Stimulated activated CD4-positive, alpha-beta T cell treated with anti-CD3 and anti-CD28 coated beads, Interleukin-1b, Interleukin-23, amount 100 ng/mL, for 48 hours (primary cell): Measurements from ENCODE around the gene MOSPD3.

Source experiments
- DNase-seq: peaks from one replicate; pipeline ENCODE4 v3.0.0-alpha.2; 2020

MOSPD3 gene

DNA sequence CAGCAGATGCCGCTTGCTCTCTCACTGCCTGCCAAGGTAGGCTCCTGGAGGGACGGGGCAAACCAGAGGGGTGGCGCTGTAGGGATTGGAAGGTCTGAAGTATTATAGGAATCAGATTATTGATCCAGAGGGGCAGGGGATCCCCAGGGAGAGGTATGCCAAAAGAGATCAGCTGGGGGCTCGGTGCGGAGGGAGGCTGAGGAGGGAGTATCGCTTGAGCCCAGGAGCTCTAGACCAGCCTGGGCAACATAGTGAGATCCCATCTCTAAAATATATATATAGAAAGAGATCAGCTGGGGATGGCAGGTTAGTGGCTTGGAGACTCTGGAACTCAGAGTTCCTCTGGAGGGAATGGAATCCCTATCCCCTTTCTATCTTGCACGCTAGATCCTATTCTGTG, 17.2 kb upstream of the MOSPD3 start:
- no peak for DNase-seq

DNA sequence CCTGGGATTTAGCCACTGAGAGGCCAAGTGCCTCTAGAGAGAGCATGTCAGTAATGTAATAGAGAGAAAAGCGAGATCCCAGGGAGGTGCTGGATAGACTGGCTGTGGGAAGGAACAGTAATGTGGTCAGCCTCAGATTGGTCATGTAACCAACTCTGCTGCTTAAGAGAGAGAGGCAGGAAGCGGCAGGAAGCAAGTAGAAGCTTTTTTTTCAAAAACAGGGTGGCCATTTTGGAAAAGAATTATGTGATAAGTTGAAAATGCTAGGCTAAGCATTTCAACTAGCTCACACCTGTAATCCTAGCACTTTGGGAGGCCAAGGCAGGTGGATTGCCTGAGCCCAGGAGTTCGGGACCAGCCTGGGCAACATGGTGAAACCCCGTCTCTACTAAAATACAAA, 13.9 kb upstream of the MOSPD3 start:
- DNase-seq, result no peak

DNA sequence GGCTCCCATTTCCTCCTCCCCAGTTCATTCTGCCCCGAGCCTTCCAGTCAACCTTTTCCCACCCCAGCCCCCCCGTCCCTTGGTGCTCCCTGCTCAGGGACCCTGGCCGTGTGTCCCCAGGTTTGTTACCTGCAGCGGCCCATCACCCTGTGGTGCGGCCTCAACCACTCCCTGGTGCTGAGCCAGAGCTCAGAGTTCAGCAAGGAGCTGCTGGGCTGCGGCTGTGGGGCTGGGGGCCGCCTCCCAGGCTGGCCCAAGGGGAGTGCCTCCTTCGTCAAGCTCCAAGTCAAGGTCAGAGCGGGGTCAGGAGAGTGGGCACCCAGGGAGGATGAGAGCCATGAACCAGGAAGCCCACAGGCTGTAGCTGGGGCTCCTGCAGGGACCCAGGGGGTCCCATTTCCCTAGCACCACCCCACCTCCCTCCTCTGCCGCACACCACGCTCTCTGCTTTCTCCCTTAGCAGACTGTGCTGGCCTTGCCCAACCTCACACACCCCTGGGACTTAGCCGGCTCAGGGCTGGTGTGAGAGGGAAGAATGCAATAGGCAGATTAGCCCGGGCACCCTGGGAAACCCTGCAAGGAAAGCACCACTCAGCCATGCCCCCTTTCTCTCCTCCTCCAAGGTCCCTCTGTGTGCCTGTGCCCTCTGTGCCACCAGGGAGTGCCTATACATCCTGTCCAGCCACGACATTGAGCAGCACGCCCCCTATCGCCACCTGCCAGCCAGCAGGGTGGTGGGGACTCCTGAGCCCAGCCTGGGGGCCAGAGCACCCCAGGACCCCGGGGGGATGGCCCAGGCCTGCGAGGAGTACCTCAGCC, 12.2 kb upstream of the MOSPD3 start:
- DNase-seq, result no peak

DNA sequence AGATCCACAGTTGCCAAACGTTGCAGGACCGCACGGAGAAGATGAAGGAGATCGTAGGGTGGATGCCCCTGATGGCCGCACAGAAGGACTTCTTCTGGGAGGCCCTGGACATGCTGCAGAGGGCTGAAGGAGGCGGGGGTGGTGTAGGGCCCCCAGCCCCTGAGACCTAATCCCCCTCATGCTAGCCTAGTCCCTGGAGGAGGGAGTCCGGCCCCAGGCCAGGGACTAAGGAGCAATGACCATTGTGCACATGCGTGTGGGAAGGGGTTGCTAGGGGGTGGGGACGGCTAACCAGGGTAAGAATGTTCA, 11.7 kb upstream of the MOSPD3 start:
- no peak for DNase-seq

DNA sequence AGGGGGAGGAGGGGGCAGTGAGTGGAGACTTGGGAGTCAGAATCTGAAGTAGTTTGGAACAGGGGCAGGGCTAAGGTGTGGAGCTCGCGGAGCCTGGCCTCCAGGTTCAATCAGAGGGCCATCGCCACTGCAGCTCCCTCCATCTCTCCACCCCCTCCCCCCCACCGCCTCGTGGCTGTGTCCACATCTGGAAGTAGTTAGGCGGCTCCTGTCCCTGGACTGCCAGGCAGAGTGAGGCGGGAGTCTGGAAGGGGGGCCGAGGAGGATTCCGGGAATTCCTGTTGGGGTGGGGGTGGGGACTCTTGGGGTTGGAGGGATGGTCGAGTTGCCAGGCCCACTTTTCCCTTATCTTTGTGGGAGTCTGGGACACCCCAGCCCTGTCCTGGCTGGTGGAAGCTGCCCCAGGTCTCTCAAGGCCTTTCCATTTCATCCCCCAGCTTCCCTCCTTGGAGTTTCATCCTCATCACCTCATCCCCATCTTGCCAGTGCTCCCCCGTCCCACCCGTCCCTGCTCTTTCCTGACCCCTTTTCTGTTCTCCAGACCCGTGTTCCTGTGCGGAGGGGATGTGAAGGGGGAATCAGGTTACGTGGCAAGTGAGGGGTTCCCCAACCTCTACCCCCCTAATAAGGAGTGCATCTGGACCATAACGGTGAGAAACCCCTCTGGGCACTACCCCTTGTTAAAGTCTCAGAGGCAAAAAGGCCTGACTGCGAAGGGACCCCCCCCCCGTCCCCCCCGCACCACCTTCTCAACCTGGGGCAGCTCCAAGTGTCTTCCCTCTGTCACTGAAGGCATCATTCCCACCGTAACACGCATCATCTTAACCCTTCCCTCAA, 9.2 kb upstream of the MOSPD3 start:
- DNase-seq, result no peak

DNA sequence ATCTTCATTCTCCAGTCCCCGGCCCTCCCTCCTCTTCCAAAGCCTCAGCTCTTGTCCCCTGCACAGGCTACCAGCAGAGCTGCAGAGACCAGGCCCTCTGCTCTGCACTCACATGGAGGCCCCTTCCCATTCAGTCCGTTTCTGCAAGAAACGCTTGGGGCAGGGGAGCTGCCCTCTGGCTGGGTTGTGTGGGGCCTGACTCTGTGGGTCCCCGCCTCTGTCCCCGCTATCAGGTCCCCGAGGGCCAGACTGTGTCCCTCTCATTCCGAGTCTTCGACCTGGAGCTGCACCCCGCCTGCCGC, 8.7 kb upstream of the MOSPD3 start:
- DNase-seq, result no peak

DNA sequence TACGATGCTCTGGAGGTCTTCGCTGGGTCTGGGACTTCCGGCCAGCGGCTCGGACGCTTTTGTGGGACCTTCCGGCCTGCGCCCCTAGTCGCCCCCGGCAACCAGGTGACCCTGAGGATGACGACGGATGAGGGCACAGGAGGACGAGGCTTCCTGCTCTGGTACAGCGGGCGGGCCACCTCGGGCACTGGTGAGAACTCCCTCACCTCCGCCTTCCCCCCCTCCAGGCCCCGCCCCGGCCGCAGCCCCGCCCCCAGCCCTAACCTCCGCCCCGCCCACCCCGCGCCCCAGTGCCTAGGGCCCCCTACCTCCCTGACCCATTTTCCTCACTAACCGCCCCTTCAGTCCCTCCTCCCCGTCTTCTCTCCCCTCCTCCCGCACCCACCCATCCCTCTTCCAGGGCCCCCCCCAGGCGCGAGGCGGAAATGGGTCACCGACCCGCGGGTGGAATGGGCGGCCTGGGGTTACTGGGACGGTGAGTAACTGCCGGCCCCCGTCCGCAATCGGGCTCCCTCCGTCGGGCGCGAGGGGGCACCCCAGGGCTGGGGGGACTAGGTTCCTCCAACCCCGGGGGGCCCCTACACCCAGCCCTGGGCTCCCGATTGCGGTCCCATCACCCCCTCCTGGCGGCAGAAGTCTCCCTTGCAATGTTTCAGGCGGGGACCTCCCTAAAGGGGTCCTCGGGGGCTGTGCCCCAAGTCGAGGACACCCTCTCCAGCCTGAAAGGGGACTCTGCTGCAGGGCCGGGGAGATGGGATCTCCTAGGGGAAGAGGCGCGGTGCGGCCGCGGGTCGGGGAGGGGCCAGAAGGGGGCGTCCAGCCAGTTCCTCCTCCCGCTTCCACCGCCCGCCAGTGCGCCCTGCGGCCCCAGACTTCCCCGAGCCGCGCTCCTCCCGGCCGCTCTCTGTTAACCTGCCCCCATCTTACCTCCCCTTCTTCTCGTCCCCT, 8.0 kb upstream of the MOSPD3 start:
- DNase-seq, result peak; percentile 66

DNA sequence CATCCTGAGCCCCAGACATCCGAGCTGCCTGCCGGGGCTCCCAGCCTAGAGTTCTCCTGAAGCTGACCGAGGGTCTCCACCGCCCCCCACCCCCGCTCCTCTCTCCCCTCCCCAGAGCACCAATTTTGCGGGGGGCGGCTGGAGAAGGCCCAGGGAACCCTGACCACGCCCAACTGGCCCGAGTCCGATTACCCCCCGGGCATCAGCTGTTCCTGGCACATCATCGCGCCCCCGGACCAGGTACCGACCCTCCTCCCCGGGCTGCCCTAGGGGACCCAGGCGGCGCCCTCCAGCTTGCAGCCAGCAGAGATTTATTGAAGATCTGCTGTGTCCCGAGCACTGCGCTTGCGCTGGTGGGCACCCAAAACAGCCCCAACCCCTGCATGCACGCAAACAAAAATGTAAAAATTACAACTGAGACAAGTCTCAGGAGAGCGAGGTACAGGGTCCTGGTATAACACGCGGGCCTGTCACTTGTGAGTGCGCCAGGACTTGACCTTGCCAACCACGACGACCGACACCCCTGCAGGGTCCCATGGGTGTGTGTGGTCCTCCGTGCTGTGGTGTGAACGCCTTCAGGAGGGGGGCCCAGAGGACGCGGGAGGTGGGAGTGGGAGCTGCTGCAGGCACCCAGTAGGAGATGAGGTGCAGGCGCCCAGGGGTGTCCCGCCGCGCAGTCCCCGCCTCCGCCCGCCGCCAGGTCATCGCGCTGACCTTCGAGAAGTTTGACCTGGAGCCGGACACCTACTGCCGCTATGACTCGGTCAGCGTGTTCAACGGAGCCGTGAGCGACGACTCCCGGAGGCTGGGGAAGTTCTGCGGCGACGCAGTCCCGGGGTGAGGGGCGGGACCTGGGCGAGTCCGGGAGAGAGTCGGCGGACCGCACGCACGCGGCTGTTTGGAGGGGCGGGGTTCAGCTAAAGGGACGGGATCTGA, 7.1 kb upstream of the MOSPD3 start:
- no peak for DNase-seq

DNA sequence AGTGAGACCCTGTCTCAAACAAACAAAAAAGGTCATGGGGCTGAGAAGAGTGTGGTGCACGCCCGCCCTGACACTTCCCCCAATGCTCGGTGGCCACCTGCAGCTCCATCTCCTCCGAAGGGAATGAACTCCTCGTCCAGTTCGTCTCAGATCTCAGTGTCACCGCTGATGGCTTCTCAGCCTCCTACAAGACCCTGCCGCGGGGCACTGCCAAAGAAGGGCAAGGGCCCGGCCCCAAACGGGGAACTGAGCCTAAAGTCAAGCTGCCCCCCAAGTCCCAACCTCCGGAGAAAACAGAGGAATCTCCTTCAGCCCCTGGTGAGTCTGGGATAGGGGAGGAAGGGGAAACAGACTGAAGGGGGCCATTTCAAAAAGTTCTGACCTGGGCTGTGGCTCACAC, 6.0 kb upstream of the MOSPD3 start:
- DNase-seq, result no peak

DNA sequence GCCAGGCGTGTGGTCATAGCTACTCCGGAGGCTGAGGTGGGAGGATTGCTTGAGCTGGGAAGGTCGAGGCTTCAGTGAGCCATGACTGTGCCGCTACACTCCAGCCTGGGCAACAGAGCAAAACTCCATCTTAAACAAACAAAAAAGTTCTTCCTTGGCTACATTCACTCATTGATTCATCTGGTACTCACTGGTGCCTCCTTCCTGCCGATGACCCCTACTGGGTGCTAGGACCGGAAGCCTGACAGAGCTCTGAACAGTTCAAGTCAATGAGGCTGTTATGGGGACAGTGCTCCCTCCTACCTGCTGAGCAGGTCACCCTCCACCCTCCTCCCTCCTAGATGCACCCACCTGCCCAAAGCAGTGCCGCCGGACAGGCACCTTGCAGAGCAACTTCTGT, 5.2 kb upstream of the MOSPD3 start:
- no peak for DNase-seq

DNA sequence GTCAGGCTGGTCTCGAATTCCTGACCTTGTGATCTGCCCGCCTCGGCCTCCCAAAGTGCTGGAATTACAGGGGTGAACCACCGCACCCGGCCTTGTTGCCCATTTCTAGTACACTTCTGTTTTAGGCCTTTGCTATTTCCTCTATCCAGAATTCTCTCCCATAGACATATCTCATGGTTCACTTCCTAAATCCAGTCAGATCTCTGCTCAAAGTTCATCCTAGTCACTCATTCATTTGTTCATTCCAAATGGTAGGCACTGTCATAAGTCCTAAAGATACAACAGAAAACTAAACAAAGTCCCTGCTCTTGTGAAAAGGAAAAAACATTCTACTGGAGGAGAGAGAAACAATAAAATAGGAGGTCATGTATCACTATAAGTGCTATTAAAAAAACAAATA, 2.4 kb upstream of the MOSPD3 start:
- DNase-seq, result no peak

DNA sequence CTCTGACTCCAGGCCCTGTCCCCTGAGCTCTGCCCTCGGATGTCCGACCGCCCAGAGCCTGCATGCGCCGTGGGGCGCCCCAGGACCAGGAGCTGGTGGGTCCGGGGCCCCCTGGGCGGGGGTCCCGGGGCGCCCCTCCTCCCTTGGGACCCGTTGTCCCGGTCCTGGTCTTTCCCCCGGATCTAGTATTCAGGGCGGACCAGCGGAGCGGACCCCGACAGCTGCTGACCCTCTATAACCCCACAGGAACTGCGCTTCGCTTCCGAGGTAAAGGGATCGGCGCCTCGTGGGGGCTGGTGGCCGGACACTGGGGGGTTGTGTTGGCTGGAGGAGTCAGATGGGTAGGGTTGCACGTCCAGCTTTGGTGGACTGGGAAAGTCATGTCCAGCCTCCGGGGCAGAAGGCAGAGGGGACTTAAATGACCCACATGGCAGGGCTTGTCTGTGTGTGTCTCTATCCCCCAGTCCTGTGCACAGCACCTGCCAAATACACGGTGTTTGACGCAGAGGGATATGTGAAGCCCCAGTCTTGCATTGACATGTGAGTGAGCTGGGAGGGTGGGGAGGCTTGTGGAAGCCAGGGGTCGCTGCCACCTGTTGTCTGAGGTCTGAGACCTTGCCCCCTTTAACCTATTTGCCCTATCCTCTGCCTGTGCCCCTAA, 520 bp downstream of the MOSPD3 start:
- no peak for DNase-seq

DNA sequence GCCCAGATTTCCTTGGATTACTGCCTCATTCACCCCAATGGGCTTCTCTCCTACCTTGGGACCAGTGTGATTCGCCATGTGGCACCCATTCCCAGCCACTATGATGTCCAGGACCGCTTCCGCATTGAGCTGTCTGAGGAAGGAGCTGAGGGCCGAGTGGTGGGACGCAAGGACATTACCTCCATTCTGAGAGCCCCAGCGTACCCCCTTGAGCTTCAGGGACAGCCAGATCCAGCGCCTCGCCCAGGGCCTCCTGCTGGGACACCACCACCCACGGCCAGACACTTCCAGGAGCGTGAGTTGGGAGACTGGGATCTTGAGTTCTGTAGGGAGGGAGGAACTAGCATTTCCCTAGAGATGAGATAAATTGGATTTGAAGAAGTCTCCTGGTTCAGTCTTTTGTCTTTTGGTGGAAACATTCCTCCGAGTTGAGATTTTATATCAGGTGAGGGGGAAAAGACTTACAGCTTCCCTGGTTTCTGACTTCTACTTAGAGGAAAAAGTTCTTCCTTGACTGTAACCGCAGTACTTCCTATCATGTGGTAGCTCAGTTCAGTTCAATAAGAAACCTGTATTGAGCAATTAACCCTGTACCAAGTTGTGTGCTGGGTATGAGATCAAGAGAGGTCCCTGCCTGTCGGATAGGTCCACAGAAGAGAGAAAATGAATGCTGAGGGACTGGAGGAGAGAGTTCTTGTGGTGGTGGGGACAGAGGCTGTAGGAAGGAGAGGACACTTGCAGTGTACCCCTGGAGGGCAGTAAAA, 1.3 kb downstream of the MOSPD3 start:
- no peak for DNase-seq

DNA sequence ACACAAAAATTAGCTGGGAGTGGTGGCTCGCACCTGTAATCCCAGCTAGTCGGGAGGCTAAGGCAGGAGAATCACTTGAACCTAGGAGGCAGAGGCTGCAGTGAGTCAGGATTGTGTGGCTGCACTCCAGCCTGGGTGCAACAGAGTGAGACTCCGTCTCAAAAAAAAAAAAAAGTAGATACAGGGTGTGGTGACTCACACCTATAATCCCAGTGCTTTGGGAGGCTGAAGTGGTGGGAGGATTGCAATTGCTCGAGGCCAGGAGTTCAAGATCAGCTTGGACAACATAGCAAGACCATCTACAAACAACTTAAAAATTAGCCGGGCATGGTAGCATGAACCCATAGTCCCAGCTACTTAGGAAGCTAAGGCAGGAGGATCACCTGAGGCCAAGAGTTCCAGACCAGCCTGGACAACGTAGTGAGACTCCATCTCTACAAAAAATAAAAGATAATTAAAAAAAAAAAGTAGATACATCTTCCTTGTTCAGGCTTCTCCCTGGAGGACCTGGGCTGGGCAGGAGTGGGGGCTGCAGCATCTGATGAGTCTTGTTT, 2.0 kb downstream of the MOSPD3 start:
- DNase-seq, result no peak

DNA sequence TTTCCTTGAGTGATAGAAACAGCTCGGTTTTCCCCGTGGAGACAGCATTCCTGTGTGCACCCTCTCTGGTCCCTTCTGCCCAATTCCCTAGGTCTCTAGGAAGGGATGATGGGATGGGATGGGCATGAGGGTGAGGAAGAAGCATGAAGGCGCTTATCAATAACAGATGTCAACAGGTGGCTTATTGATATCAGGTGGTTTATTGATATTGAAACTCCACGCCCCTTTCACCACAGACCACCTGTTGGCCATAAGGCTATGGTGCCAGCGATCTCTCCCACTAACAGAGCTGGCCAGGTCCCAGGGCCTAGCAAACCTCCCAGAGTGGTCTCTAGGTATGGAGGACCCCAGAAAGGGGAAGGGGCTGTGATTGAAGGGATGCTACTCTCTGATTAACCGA, 7.9 kb downstream of the MOSPD3 start:
- no peak for DNase-seq

DNA sequence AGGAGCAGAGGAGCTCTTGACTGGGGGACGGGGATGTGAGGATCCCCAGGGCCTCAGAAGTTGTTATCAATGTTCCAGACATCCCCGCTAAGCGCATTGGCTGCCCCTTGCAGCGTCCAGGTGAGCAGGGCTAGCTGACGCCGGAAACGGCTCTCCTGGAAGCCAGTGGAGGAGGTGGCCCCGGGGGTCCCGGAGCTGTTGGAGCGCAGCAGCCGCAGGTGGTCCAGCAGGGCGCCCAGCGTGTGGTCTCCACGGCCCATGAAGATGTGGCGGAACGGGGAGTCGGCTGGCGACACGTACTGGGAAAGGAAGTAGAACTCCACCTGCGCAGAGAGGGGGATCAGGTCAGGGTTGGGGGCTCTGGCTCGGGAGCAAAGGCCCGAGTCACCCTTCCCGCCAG, 8.5 kb downstream of the MOSPD3 start:
- DNase-seq, result no peak

DNA sequence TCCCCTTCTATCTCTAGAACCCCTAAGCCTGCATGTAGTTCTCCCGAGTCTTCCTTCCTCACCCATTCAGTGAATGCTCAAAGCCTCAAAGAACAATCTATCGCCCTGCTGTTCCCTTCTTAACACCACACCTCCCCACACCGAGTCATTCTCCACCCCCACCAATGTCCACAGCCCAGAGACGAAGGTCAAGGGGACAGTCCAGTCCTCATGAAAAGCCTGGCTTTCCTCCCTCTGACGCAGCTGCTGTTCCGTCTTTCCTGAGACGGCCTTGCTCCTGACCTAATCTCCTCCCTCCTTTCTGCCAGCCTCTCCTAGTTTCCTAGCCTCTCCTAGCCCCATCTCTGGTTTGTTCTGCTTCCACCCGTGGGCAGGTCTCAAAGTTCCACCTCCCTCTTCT, 9.2 kb downstream of the MOSPD3 start:
- no peak for DNase-seq

DNA sequence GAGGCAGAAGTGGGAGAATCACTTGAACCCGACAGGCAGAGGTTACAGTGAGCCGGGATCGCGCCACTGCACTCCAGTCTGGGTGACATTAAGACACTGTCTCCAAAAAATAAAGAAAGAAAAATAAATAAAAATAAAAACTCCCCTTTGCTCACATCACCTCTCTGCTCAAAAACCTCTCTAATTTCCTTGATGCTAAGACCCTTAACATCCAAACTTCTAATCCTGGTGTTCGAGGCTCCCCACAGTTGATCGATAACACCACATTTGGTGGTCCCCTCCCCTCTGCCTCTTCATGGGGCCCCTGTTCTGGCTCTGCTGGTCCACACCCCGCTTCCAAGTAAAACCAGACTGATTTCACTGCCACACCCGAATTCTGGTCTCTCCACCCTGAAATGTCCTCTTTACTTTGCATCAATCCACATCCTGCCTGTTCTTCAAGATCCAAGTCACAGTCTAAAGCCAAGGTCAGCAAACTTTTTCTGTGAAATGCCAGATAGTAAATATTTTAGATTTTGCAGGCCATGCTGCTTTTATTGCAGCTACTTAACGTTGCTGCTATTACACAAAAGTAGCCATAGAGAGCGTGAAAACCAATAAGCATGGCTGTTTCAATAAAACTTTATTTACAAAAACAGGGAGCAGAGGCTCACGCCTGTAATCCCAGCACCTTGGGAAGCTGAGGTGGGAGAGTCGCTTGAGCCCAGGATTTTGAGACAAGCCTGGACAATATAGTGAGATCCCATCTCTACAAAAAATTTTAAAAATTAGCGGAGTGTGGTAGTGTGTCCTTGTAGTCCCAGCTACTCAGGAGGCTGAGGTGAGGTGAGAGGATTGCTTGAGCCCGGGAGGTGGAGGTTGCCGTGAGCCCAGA, 11.8 kb downstream of the MOSPD3 start:
- DNase-seq, result no peak

DNA sequence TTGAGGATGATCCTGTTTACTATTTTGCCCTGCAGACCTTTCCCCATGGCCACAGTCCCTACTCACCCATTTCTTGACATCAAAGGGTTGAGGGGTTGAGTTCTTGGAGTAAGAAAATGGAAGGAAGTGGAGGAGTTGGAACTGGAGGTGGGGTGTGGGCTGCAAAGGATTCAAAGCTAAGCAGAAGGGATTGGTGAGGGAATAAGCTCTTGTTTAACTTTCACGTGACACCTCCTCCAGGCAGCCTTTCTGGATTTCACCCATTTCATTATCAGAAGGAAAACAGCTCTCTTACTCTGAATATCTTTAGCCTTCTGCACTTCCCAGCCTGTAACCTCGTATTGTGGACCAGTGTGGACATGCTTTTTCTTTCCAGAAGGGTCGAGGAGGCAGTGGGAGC, 13.7 kb downstream of the MOSPD3 start:
- DNase-seq, result no peak
